ENCODE data around the gene LGALS9C.
"Not testable (repeated sequence)": the region's sequence is repeated elsewhere in the genome, so short reads cannot be mapped to it uniquely, and the experiment has no call there.

GRCh38 chr17:18481775-18482174 is 5.2 kb downstream of the LGALS9C start:
- TF ChIP-seq RAD21 (IDR thresholded peaks at IDR 0.05; ENCODE audit: low read length); CTCF (conservative IDR thresholded peaks at IDR 0.05; ENCODE audit: low read depth, low read length); POLR2A (IDR thresholded peaks at IDR 0.05; ENCODE audit: low read depth, low read length); CHD1 (IDR thresholded peaks at IDR 0.05; ENCODE audit: low read depth, low read length); BHLHE40 (IDR thresholded peaks at IDR 0.05; ENCODE audit: low read depth, low read length); SMC3 (IDR thresholded peaks at IDR 0.05; ENCODE audit: low read depth, low read length): not testable (repeated sequence)

All from IMR-90 (cell line).